IPS-18c (cell line): ENCODE results near the gene STUB1.

ENCODE experiments used
- H3K4me3 ChIP-seq: 2 replicates; pipeline ENCODE4 v1.7.0; 2013; ENCODE audit warnings: low read depth, mild to moderate bottlenecking, low read length, moderate library complexity; ENCODE audit not compliant: insufficient read depth
- H3K9me3 ChIP-seq: one replicate; pipeline ENCODE4 v1.6.1; 2013; ENCODE audit warnings: mild to moderate bottlenecking, low read length, moderate library complexity; ENCODE audit not compliant: control insufficient read depth, insufficient read depth

STUB1 gene

DNA sequence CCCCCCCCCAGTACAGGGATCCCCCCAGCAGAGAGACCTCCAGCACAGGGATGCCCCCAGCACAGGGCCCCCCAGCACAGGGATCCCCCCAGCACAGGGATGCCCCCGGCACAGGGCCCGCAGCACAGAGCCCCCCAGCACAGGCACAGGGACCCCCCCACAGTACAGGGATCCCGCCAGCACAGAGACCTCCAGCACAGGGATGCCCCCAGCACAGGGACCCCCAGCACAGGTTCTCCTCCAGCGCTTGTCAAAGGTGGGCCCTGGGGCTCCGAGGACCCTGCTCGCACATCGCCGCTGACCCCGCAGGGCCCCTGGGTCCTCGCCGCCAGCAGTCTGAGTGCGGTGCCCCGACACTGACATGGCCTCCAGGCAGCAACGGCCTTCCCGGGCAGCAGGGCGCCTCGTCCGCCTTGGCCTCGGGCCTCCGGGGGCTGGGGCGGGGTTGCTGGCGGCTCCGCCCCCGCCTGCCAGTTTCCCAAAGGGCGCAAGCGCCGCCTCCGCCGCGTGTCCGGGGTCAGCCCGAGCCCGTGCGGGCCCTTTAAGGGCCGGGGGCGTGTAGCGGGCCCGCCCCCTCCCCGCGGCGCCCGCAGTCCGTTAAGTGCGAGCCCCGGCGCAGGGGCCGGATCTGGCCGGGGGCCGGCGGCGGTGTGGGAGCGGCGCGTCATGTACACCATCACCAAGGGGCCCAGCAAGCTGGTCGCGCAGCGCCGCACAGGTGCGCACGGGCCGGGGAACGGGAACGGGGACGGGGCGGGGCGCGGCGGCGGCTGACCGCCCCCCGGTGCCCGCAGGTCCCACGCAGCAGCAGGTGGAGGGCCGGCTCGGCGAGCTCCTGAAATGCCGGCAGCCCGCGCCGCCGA, 38.7 kb upstream of the STUB1 start, which contains the start of gene MCRIP2:
TSS of gene MCRIP2 (plus strand) at position 503 of the 863 bp plus-strand sequence. CDS start at position 667, 164 bp downstream.
- Histone ChIP-seq H3K9me3 (no peaks in the 10 kb centered on the region), H3K4me3 (peak within 1 kb of the TSS; percentile 72)

DNA sequence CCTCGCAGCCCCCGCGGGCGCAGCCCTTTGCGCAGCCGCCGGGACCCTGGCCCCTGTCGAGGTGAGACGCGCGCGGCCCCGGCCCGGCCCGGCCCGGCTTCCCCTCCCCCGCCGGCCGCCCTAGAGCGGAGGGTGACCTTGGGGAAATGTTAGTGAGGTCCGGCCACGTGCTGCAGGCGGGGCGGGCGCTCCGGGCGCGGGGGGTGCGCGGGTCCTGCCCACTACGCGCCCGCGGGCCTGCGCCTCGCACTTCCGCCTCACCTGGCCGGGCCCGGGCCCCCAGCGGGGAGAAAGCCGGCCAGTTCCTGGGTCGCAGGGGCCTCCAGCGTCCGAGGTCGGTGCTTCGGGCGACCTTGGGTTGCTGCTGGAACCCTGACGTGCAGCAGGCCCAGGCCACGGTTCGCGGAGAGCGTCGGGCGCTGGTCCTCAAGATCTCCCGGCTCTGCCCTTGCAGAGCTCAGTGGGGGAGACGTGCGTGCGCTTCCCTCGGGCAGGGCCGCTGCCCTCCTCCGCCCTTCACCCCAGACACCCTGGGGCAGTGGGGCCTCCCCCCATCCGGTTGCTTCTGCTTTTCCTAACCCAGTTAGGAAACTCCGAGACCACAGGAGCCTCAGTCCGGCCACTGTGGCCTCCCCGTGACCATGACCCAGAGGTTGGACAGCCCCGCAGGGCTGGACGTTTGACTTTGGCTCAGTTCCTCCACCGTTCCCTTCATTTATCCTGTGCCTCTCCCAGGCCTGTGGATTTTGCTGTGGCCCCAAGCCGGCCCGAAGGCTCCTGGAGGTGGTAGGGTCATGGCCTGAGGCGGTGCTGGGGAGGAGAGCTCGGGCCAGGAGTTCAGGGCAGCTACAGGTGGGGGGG, 37.8 kb upstream of the STUB1 start:
- peak overlapping the region; percentile 72 for H3K4me3 ChIP-seq
- H3K9me3 ChIP-seq, result no peaks in the 10 kb centered on the region

DNA sequence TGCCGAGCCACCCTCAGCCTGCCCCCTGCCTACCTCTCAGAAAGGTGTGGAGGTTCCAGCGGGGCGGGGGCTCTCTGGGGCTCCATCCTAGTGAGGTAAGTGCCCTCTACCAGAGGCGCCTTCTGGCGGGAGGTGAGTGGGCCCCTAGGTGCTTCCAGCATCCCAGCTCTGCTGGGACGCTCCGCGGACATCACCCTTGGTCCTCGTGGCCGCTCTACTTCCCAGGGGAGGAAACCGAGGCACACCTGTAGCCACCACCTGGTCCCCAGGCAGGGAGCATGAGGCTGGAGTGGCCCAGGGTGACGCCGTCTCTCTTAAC, 37.2 kb upstream of the STUB1 start:
- peak overlapping the region; percentile 72 for H3K4me3 ChIP-seq

DNA sequence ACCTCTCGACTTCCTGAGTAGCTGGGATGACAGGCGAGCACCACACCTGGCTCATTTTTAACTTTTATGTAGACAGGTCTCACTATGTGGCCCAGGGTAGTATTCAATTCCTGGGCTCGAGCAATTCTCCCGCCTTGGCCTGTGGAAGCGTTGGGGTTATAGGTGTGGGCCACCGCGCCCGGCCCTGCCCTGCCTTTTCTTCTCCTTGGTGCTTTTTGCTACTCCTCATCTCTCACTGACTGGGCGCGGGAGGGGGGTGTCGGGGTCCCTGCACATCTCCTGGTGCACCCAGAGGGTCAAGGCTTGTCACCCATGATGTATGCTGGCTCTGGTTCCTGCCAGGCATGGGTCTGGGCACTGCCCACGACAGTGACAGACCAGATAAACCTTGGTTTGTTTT, 35.7 kb upstream of the STUB1 start:
- H3K9me3 ChIP-seq, result no peaks in the 10 kb centered on the region
- no peak overlapping the region for H3K4me3 ChIP-seq

More for the DNA sequence above, 37.2 kb upstream of the STUB1 start:
- H3K9me3 ChIP-seq, result no peaks in the 10 kb centered on the region

DNA sequence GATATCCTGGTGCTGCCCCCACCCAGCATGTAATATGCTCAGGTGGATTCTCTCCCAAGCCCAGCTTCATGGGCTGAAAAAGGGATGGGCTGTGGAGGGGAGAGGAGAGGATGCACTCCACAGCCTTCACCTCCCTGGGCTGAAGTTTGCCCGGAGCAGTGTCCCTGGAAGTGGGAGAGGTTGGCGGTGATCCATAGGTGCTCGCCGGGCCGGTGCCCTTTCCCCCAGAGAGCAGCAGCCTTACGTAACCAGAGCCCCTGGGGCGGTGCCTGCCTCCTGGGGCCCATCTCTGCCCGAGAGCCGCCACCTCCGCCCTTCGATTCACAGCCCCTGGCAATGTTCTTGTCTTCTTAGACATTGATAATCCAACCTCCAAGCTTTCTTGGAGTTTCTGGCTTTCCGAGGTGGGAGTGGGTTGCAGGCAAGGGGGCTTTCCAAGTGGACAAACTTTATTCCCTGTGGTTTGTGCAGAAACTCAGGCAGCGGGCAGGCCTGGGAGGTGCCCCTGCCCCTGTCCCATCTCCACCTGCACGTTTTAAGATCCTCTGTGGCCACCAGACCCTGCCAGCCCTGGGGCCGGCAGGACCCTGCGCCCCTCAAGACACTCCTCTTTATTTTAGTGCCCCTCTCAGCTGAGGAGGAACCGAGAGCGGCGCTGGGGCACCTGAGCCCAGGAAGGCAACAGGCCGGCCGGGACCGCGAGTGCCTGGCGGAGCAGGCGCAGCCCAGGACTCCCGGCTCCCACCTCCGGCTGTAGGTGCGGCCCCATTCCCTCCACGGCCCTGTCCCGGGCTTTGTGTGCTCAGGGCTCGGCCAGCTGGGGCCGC, 34.1 kb upstream of the STUB1 start:
- no peak overlapping the region for H3K4me3 ChIP-seq
- no peaks in the 10 kb centered on the region for H3K9me3 ChIP-seq

DNA sequence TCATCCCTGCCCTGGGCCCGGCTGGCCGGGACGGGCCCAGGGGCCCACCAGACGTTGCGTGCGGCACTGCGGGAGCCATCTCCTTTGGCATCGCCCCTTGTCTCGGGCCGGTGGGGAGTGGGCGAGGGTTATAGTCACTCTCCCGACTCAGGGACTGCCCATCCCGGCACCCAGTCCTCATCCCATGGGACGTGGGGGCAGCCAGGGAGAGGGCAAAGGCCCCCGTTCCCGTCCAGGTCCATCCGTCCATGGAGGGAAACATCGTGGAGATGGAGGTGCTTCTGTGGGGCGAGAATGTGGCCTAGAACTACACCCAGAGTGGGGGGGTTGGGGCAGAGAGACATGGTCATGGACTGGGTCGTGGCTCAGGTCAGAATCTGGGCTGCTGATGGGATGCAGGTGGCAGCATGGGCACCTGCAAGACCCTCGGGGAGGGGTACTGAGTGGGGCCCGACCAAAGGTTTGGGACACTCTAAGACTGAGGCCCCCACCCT, 33.5 kb upstream of the STUB1 start:
- Histone ChIP-seq H3K4me3 (no peak overlapping the region), H3K9me3 (no peaks in the 10 kb centered on the region)

DNA sequence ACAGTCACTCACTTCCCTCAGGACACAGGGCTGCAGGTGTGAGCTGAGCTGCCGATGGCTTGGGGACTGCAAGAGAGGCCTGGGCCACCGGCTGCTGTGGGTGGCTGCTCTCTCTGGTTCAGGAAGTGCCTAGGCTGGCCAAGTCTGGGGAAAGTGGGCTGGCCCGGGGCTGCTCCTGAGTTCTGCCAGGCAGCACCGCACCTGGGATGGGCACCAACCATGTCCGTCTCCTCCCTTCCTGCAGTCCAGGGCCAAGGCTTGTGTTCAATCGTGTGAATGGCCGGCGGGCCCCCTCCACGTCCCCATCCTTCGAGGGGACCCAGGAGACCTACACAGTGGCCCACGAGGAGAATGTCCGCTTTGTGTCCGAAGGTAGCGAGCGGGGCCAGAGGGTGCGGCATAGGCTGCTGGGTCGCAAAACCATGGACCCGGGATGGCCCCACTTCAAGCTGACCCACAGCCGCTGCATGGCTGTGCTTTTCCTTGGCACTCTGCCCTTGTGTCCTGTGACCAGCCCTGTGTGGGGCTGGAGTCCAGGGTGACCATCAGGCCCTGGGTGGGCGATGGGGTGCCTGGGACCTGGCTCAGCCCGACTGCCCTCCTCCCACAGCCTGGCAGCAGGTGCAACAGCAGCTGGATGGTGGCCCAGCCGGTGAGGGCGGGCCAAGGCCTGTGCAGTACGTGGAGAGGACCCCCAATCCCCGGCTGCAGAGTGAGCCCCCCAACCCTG, 32.9 kb upstream of the STUB1 start:
- Histone ChIP-seq H3K9me3 (no peaks in the 10 kb centered on the region), H3K4me3 (no peak overlapping the region)

DNA sequence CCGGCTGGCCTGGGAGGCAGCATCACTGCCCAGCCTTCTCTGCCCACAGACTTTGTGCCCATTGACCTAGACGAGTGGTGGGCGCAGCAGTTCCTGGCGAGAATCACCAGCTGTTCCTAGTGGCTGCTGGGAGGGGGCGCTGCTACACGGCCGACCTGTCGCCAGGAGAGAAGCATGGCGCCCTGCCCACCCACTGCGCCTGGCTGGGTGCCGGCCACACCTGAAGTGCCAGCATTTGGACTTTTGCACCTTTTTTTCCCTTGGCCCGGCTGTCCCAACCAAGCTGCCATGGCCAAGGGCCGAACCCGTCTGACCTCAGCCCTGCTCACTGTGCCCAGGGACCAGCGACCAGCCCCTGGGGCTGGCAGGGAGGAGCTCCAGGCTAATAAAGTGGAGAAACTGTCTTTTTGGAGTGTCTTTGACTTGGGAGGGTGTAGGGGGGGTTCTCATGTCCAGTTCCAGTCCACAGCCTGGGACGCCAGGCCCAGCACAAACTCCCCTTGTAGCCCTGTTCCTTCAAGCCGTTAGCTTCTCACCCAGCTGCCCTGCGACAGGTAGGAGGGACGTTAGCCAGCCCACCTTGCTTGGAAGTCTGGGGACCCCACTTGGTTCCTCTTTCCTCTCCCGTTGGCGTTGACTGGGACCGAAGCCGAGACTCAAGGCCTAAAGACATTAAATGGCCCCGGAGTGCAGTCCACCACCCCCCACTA, 32.0 kb upstream of the STUB1 start:
- Histone ChIP-seq H3K4me3 (peak overlapping the region; percentile 73), H3K9me3 (no peaks in the 10 kb centered on the region)

DNA sequence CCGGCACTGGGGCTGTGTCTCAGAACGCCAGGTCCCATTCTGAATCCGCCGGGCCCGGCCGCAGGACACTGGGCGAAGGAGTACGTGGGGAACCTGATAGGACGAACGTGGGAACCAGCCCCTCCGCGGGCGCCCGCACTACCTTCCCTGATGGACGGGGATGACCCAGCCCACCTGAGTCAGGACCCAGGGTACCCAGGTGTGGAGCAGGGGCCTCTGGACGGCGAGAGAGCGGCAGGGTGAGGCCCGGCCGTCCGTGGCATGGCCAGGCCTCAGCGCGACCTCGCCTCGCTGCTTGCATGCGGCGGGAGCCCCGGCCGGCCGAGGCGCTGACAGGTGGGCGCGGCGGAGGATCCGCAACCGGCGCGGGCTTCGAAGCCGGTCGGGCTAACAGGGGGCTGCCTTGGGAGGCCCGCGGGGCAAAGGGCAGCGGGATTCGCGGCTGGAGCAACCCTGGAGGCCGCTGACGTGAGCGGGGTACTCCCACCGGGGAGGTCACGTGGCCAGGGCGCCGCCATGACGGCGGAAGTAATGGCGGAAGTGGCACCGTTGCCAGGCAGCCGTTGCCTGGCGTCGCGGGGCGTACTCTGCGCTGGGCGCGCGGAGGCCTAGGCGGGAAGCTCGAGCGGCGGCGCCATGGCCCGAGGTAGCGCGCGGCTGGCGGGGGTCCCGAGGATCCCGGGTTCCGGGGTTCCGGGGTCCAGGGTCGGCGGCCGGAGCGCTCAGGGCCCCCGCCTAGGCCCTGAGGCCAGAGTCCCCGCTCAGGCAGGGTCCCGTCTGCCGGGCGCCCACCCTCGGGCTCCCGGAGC, 31.2 kb upstream of the STUB1 start, which contains the start of gene WDR90:
TSS of gene WDR90 (plus strand) at position 585 of the 809 bp plus-strand sequence. CDS start at position 637, 52 bp downstream.
- no peaks in the 10 kb centered on the region for H3K9me3 ChIP-seq
- peak within 1 kb of the TSS; percentile 73 for H3K4me3 ChIP-seq

DNA sequence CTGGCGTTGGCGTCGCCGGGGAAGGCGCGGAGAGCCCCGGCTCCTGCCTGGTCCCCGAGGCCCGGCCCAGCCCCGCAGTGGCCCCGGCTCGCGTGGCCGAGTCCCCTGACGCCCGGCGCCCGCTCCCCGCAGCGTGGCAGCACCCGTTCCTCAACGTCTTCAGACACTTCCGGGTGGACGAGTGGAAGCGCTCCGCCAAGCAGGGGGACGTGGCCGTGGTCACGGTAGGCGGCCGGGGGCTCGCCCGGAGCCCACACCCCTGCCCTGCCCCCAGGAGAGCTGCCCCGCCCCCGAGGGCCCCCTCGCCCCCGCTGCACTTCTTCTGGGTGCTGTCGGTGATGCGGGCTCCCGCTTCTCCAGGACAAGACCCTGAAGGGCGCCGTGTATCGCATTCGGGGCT, 30.6 kb upstream of the STUB1 start:
- no peaks in the 10 kb centered on the region for H3K9me3 ChIP-seq
- peak overlapping the region; percentile 73 for H3K4me3 ChIP-seq

DNA sequence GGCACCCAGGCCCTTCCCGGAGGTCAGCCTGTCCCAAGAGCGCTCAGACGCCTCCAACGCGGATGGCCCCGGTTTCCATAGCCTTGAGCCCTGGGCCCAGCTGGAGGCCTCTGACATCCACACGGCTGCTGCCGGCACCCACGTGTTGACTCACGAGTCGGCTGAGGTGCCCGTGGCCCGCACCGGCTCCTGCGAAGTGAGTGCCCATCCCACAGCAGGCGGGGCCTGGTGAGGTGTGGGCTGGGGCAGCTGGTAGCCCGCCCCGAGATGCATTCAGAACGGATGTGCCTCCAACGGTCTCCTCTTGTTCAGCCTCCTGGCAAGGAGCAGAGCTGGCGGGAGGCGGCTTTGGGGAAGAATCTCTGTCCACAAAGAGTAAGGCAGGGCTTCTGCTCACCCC, 28.4 kb upstream of the STUB1 start:
- H3K4me3 ChIP-seq, result no peak overlapping the region
- no peaks in the 10 kb centered on the region for H3K9me3 ChIP-seq

DNA sequence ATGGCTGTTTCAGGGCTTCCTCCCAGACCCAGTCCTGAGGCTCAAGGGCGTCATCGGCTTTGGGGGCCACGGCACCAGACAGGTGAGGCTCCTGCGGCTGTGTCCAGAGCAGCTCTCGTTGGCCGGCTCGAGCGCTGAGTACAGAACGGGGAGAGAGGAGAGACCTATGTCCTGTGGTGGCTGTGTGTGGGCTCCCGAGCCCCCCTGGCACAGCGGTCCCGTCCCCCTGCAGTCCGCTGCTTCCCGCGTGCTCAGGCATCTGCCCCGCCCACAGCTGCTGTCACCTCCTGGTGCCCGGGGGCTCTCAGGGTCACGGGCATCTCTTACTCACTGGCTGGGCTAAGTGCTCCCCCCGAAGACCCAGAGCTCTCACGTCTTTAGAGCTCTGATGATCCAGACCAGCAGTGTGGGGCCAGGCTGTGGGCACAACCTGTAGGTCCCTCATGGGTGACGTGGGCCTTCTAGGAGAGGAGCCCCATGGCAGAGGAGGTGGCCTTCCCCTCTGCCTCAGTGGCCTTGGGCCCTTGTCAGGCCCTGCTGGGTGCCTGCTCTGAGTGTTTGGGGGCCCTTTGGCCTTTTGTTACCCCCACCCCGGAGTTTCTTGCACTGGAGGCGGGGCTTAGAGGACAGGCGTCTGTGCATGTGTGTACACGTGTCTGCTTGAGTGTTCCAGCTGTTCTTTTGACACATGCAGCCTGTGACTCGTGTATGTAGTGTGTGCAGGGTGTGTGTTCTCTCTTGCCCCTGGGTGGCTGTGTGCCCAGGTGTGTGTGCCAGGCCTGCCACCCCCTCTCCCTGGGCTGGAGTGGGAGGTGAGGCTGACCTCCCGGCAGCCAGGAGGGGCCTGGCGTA, 27.5 kb upstream of the STUB1 start:
- Histone ChIP-seq H3K4me3 (no peak overlapping the region), H3K9me3 (no peaks in the 10 kb centered on the region)

DNA sequence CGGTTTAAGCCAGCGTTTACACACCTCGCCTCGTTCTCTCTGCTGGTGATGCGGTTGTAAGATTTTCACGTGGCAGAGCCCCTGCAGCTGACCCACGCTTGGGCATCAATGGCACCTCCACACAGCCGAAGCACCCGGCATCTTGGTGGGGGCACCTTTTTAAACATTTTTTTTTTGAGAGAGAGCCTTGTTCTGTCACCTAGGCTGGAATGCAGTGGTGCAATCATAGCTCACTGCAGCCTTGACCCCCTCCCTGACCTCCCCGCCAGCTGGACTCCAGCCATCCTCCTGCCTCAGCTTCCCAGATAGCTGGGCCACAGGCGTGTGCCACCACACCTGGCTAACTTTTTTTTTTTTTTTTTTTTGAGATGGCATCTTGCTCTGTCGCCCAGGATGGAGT, 26.2 kb upstream of the STUB1 start:
- no peaks in the 10 kb centered on the region for H3K9me3 ChIP-seq

DNA sequence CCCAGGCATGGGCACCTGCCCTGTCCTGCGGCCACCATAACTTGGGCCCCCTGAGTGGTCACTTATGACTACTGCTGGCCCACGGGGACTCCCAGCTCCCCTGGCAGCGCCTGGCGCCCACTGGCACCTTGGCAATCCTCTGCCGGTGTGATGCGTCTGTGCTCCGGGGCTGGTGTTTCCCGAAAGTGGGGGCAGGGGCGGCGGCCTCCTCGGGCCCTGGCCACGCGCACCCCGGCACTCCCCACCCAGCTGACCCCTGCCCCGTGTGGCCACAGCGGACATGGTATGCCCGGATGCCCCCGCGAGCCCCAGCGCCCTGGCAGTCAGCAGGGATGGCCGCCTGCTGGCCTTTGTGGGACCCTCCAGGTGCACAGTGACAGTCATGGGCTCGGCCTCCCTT, 22.7 kb upstream of the STUB1 start:
- Histone ChIP-seq H3K9me3 (no peaks in the 10 kb centered on the region), H3K4me3 (no peak overlapping the region)

More for the DNA sequence above, 26.2 kb upstream of the STUB1 start:
- H3K4me3 ChIP-seq, result no peak overlapping the region
